HFFc6 (cell line): Measurements from ENCODE around the gene CLIP3. TPM values are rescaled to one million over a fixed set of nuclear protein-coding genes. Genes with fewer than 3 reads are reported as not detected.

Experiments used
- DNase-seq: peaks from one replicate; pipeline ENCODE4 v3.0.0-alpha.2; 2018
- H3K27ac Mint-ChIP-seq: 2 replicates; pipeline ENCODE4 v1.8.0; 2020; ENCODE audit warnings: mild to moderate bottlenecking, mixed read lengths
- H3K27me3 Mint-ChIP-seq: 2 replicates; pipeline ENCODE4 v1.8.0; 2021; ENCODE audit warnings: mild to moderate bottlenecking, moderate library complexity, mixed read lengths; ENCODE audit not compliant: insufficient read depth
- H3K36me3 Mint-ChIP-seq: 2 replicates; pipeline ENCODE4 v1.8.0; 2021; ENCODE audit warnings: low read depth, mixed read lengths
- H3K4me1 Mint-ChIP-seq: 2 replicates; pipeline ENCODE4 v1.8.0; 2020; ENCODE audit warnings: low read depth, mixed read lengths
- H3K4me3 Mint-ChIP-seq: 2 replicates; pipeline ENCODE4 v1.8.0; 2020; ENCODE audit warnings: mild to moderate bottlenecking, moderate library complexity, mixed read lengths
- H3K9me3 Mint-ChIP-seq: 2 replicates; pipeline ENCODE4 v1.8.0; 2020; ENCODE audit warnings: mild to moderate bottlenecking, mixed read lengths
- CTCF ChIP-seq: fragments of 200-600 bp; sonication (generic); IDR thresholded peaks from 2 replicates; pipeline ENCODE4 v1.5.0; 2021; ENCODE audit warnings: antibody characterized with exemption, mild to moderate bottlenecking
- total RNA-seq, 6 experiments: library from RNA; stranded (reverse); fragmentation: NEBNext Ultra II Directional; extraction: Animal tissue kit (Norgen Biotek cat#: 25700); gene quantifications; 2 replicates in 1 of 6; 3 replicates in 5 of 6; pipeline ENCODE4 v1.2.3, GENCODE V29; 2021

The CLIP3 gene
- total RNA-seq, 6 experiments from 2014 or later, result 62.2 to 93.1 (median 83.9) TPM

GRCh38 chr19:36030264-36031148, 2.2 kb downstream of the CLIP3 start:
- H3K27me3 Mint-ChIP-seq, result 0 out of 2 replicates have a peak, but pooled peaks cover under 1% of the 10 kb centered on the region
- peaks cover 30% of the 10 kb centered on the region for H3K36me3 Mint-ChIP-seq
- H3K9me3 Mint-ChIP-seq, result no peaks in the 10 kb centered on the region
- H3K4me1 Mint-ChIP-seq, result peaks cover 30% of the 10 kb centered on the region
- peak; percentile 16 for DNase-seq
- no peak overlapping the region; the same call in 1 of the 2 replicates for H3K27ac Mint-ChIP-seq
- peak; percentile 50 for TF ChIP-seq CTCF
- H3K4me3 Mint-ChIP-seq, result no peak overlapping the region

GRCh38 chr19:36028313-36029041, 4.2 kb downstream of the CLIP3 start:
- Mint-ChIP-seq H3K27me3 (0 out of 2 replicates have a peak, but pooled peaks cover 1% of the 10 kb centered on the region), H3K4me1 (peaks cover 25% of the 10 kb centered on the region), H3K4me3 (no peak overlapping the region), H3K9me3 (no peaks in the 10 kb centered on the region), H3K36me3 (peaks cover 36% of the 10 kb centered on the region), H3K27ac (no peak overlapping the region; the same call in 1 of the 2 replicates)
- DNase-seq, result no peak
- TF ChIP-seq CTCF, result no peak

GRCh38 chr19:36027696-36028095, 5.0 kb downstream of the CLIP3 start:
- no peak for TF ChIP-seq CTCF
- Mint-ChIP-seq H3K4me3 (no peak overlapping the region), H3K9me3 (no peaks in the 10 kb centered on the region), H3K27me3 (0 out of 2 replicates have a peak, but pooled peaks cover 1% of the 10 kb centered on the region), H3K36me3 (peaks cover 40% of the 10 kb centered on the region), H3K4me1 (peaks cover 19% of the 10 kb centered on the region), H3K27ac (no peak overlapping the region)
- DNase-seq, result no peak

GRCh38 chr19:36026091-36026876, 6.4 kb downstream of the CLIP3 start:
- peaks cover 37% of the 10 kb centered on the region for H3K36me3 Mint-ChIP-seq
- H3K4me1 Mint-ChIP-seq, result peaks cover 9% of the 10 kb centered on the region
- no peaks in the 10 kb centered on the region for H3K9me3 Mint-ChIP-seq
- TF ChIP-seq CTCF, result no peak
- 0 out of 2 replicates have a peak, but pooled peaks cover 1% of the 10 kb centered on the region for H3K27me3 Mint-ChIP-seq
- H3K4me3 Mint-ChIP-seq, result no peak overlapping the region
- H3K27ac Mint-ChIP-seq, result no peak overlapping the region
- DNase-seq, result no peak

GRCh38 chr19:36025541-36025940, 7.1 kb downstream of the CLIP3 start:
- no peak for DNase-seq
- TF ChIP-seq CTCF, result no peak
- Mint-ChIP-seq H3K4me3 (no peak overlapping the region), H3K9me3 (no peaks in the 10 kb centered on the region), H3K36me3 (peaks cover 35% of the 10 kb centered on the region), H3K27me3 (0 out of 2 replicates have a peak, but pooled peaks cover 1% of the 10 kb centered on the region), H3K27ac (no peak overlapping the region), H3K4me1 (peaks cover 5% of the 10 kb centered on the region; the same call in 1 of the 2 replicates)
